ENCODE measurements around the gene CDH12.

GRCh38 chr5:22673131-22673530, 180.0 kb downstream of the CDH12 start:
- TF ChIP-seq CTCF (IDR thresholded peaks at IDR 0.05) (no peak), POLR2A (IDR thresholded peaks at IDR 0.05) (no peak)

Measured in vagina (tissue), 2 donors.